Activated naive CD8-positive, alpha-beta T cell treated with anti-CD3 and anti-CD28 coated beads, Interleukin-2, amount 50 U/mL, for 24 hours (primary cell): ENCODE measurements around the gene TACC2.

ENCODE experiments used
- ATAC-seq: fragments of 150-1000 bp; cut with Tn5 transposase; one replicate; pipeline ENCODE4 v1.10.0; 2021
- DNase-seq: peaks from one replicate; pipeline ENCODE4 v3.0.0; 2021
- H3K27ac Mint-ChIP-seq: one replicate; pipeline ENCODE4 v1.8.0; 2021; ENCODE audit warnings: mild to moderate bottlenecking, mixed read lengths
- H3K27me3 Mint-ChIP-seq: one replicate; pipeline ENCODE4 v1.8.0; 2021; ENCODE audit warnings: mixed read lengths
- H3K36me3 Mint-ChIP-seq: one replicate; pipeline ENCODE4 v1.8.0; 2021; ENCODE audit warnings: low read depth, mixed read lengths
- H3K4me1 Mint-ChIP-seq: one replicate; pipeline ENCODE4 v1.8.0; 2021; ENCODE audit warnings: mixed read lengths
- H3K4me3 Mint-ChIP-seq: one replicate; pipeline ENCODE4 v1.8.0; 2021; ENCODE audit warnings: mild to moderate bottlenecking, moderate library complexity, mixed read lengths
- H3K9me3 Mint-ChIP-seq: one replicate; pipeline ENCODE4 v1.8.0; 2021; ENCODE audit warnings: mixed read lengths

The TACC2 gene

GRCh38 chr10:122151121-122151694, 162.2 kb downstream of the TACC2 start:
- peaks cover 2% of the 10 kb centered on the region for H3K27me3 Mint-ChIP-seq
- DNase-seq (no peak), ATAC-seq (no peak)
- H3K36me3 Mint-ChIP-seq, result no peaks in the 10 kb centered on the region
- H3K27ac Mint-ChIP-seq, result no peak overlapping the region
- no peaks in the 10 kb centered on the region for H3K4me1 Mint-ChIP-seq
- no peak overlapping the region for H3K4me3 Mint-ChIP-seq
- no peaks in the 10 kb centered on the region for H3K9me3 Mint-ChIP-seq

GRCh38 chr10:122152544-122152943, 163.6 kb downstream of the TACC2 start:
- H3K9me3 Mint-ChIP-seq, result no peaks in the 10 kb centered on the region
- no peak overlapping the region for H3K27ac Mint-ChIP-seq
- no peak overlapping the region for H3K4me3 Mint-ChIP-seq
- no peak for ATAC-seq
- no peak for DNase-seq
- no peaks in the 10 kb centered on the region for H3K4me1 Mint-ChIP-seq
- no peaks in the 10 kb centered on the region for H3K36me3 Mint-ChIP-seq
- peaks cover 5% of the 10 kb centered on the region for H3K27me3 Mint-ChIP-seq

GRCh38 chr10:122154031-122154544, 165.1 kb downstream of the TACC2 start:
- Mint-ChIP-seq H3K36me3 (no peaks in the 10 kb centered on the region), H3K4me1 (no peaks in the 10 kb centered on the region), H3K27me3 (peaks cover 9% of the 10 kb centered on the region), H3K4me3 (no peak overlapping the region), H3K9me3 (no peaks in the 10 kb centered on the region), H3K27ac (no peak overlapping the region)
- DNase-seq (no peak), ATAC-seq (no peak)

GRCh38 chr10:122154545-122155366, 165.8 kb downstream of the TACC2 start:
- Mint-ChIP-seq H3K9me3 (no peaks in the 10 kb centered on the region), H3K27ac (no peak overlapping the region), H3K4me3 (no peak overlapping the region), H3K4me1 (no peaks in the 10 kb centered on the region), H3K36me3 (no peaks in the 10 kb centered on the region), H3K27me3 (peaks cover 12% of the 10 kb centered on the region)
- DNase-seq, result no peak
- no peak for ATAC-seq

- ATAC-seq (no peak), DNase-seq (no peak)
- Mint-ChIP-seq H3K4me1 (no peaks in the 10 kb centered on the region), H3K27ac (no peak overlapping the region), H3K4me3 (no peak overlapping the region), H3K9me3 (no peaks in the 10 kb centered on the region), H3K27me3 (peaks cover 33% of the 10 kb centered on the region), H3K36me3 (no peaks in the 10 kb centered on the region)
Observed at GRCh38 chr10:122157451-122157850, 168.5 kb downstream of the TACC2 start.

GRCh38 chr10:122158362-122158761, 169.4 kb downstream of the TACC2 start:
- no peak for DNase-seq
- ATAC-seq, result no peak
- no peak overlapping the region for H3K27ac Mint-ChIP-seq
- H3K4me1 Mint-ChIP-seq, result no peaks in the 10 kb centered on the region
- no peaks in the 10 kb centered on the region for H3K36me3 Mint-ChIP-seq
- H3K4me3 Mint-ChIP-seq, result no peak overlapping the region
- no peaks in the 10 kb centered on the region for H3K9me3 Mint-ChIP-seq
- H3K27me3 Mint-ChIP-seq, result peaks cover 40% of the 10 kb centered on the region

GRCh38 chr10:122159141-122159970, 170.4 kb downstream of the TACC2 start:
- H3K9me3 Mint-ChIP-seq, result no peaks in the 10 kb centered on the region
- no peak overlapping the region for H3K27ac Mint-ChIP-seq
- H3K27me3 Mint-ChIP-seq, result peaks cover 45% of the 10 kb centered on the region
- no peaks in the 10 kb centered on the region for H3K36me3 Mint-ChIP-seq
- DNase-seq (no peak), ATAC-seq (no peak)
- H3K4me3 Mint-ChIP-seq, result no peak overlapping the region
- peaks cover 3% of the 10 kb centered on the region for H3K4me1 Mint-ChIP-seq

- Mint-ChIP-seq H3K4me3 (no peak overlapping the region), H3K4me1 (peaks cover 4% of the 10 kb centered on the region), H3K36me3 (no peaks in the 10 kb centered on the region), H3K27me3 (peaks cover 64% of the 10 kb centered on the region), H3K27ac (no peak overlapping the region), H3K9me3 (no peaks in the 10 kb centered on the region)
- DNase-seq, result no peak
- ATAC-seq, result no peak
Observed at GRCh38 chr10:122161795-122162194, 172.8 kb downstream of the TACC2 start.

- H3K36me3 Mint-ChIP-seq, result no peaks in the 10 kb centered on the region
- H3K4me1 Mint-ChIP-seq, result peaks cover 4% of the 10 kb centered on the region
- DNase-seq (no peak), ATAC-seq (peak; percentile 38)
- no peak overlapping the region for H3K27ac Mint-ChIP-seq
- H3K9me3 Mint-ChIP-seq, result no peaks in the 10 kb centered on the region
- H3K4me3 Mint-ChIP-seq, result no peak overlapping the region
- peaks cover 69% of the 10 kb centered on the region for H3K27me3 Mint-ChIP-seq
Observed at GRCh38 chr10:122162671-122163173, 173.8 kb downstream of the TACC2 start.

GRCh38 chr10:122163174-122164022, 174.4 kb downstream of the TACC2 start:
- Mint-ChIP-seq H3K27me3 (peaks cover 69% of the 10 kb centered on the region), H3K9me3 (no peaks in the 10 kb centered on the region), H3K4me3 (no peak overlapping the region), H3K27ac (no peak overlapping the region), H3K36me3 (no peaks in the 10 kb centered on the region), H3K4me1 (peaks cover 4% of the 10 kb centered on the region)
- no peak for DNase-seq
- ATAC-seq, result no peak

GRCh38 chr10:122164023-122164601, 175.1 kb downstream of the TACC2 start:
- Mint-ChIP-seq H3K9me3 (no peaks in the 10 kb centered on the region), H3K4me1 (peaks cover 4% of the 10 kb centered on the region), H3K27ac (no peak overlapping the region), H3K27me3 (peaks cover 67% of the 10 kb centered on the region), H3K36me3 (no peaks in the 10 kb centered on the region), H3K4me3 (no peak overlapping the region)
- ATAC-seq (peak; percentile 12), DNase-seq (no peak)

GRCh38 chr10:122164815-122165483, 176.0 kb downstream of the TACC2 start:
- Mint-ChIP-seq H3K27ac (no peak overlapping the region), H3K4me3 (no peak overlapping the region), H3K9me3 (no peaks in the 10 kb centered on the region), H3K27me3 (peaks cover 64% of the 10 kb centered on the region), H3K36me3 (no peaks in the 10 kb centered on the region), H3K4me1 (peaks cover 4% of the 10 kb centered on the region)
- DNase-seq, result no peak
- no peak for ATAC-seq
